GM12892 (cell line): ENCODE data around the gene TRIP11.
"Not testable (repeated sequence)": the region's sequence is repeated elsewhere in the genome, so short reads cannot be mapped to it uniquely, and the experiment has no call there.

Experiments
- POLR2A ChIP-seq: IDR thresholded peaks from 2 replicates; pipeline ENCODE4 v1.6.1; 2011; ENCODE audit warnings: low read depth, low read length, control low read depth
- POLR2AphosphoS5 ChIP-seq: IDR thresholded peaks from 2 replicates; pipeline ENCODE4 v1.6.1; 2011; ENCODE audit warnings: low read depth, low read length, control low read depth

DNA sequence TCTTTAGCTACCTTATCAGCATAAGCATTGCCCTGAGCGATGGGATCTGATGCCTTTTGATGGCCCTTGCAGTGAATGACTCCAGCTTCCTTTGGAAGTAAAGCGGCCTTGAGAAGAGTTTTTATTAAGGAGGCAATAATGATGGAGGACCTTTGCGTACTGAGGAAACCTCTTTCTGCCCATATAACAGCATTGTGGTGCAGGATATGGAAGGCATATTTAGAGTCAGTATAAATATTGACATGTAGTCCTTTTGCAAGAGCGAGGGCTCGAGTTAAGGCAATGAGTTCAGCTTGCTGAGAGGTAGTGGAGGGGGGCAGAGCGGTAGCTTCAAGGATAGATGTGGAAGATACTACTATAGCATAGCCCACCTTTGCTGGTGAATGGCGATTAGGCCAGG lies 6.0 kb upstream of the TRIP11 start:
- TF ChIP-seq POLR2AphosphoS5, POLR2A: not testable (repeated sequence)
